Peyer's patch (tissue), 4 donors: ENCODE measurements around the gene MRPL50.

Experiments
- POLR2A ChIP-seq, 2 donors: fragments of 450-650 bp; IDR thresholded peaks; one replicate each; pipeline ENCODE4 v1.5.1; 2017; ENCODE audit warnings: antibody characterized with exemption in 2 of 2, mild to moderate bottlenecking in 2 of 2, moderate library complexity in 2 of 2
- TF ChIP-seq, protein P1 (sequence below), 6 experiments: fragments of 450-650 bp in 4 of 6; fragments of 200-600 bp in 2 of 6; sonication (generic) in 1 of 6; IDR thresholded peaks; one replicate each; pipeline ENCODE4 v1.5.1; 2017 to 2019; ENCODE audit warnings: antibody characterized with exemption in 6 of 6, mild to moderate bottlenecking in 3 of 6, moderate library complexity in 1 of 6

DNA sequence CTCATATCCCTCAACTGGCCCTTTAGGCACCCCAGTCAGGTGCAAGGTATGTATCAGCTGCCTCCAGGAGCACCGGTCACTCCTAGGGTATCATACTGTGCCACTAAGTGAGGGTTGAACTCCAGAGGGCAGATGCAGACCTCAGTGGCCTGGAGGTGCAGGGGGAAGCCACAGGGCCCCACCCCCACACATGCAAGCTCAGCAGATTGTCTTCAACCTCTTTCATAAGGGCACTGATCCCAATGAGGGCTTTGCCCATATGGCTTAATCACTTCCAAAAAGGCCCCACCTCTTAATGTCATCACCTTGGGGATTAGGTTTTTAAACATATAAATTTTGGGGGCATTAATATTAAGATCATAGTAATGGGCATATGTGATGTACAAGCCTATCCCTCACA lies 41.8 kb downstream of the MRPL50 start:
- TF ChIP-seq, protein P1, sequence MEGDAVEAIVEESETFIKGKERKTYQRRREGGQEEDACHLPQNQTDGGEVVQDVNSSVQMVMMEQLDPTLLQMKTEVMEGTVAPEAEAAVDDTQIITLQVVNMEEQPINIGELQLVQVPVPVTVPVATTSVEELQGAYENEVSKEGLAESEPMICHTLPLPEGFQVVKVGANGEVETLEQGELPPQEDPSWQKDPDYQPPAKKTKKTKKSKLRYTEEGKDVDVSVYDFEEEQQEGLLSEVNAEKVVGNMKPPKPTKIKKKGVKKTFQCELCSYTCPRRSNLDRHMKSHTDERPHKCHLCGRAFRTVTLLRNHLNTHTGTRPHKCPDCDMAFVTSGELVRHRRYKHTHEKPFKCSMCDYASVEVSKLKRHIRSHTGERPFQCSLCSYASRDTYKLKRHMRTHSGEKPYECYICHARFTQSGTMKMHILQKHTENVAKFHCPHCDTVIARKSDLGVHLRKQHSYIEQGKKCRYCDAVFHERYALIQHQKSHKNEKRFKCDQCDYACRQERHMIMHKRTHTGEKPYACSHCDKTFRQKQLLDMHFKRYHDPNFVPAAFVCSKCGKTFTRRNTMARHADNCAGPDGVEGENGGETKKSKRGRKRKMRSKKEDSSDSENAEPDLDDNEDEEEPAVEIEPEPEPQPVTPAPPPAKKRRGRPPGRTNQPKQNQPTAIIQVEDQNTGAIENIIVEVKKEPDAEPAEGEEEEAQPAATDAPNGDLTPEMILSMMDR (IDR thresholded peaks at IDR 0.05) = no peak
- TF ChIP-seq POLR2A (IDR thresholded peaks at IDR 0.05) = no peak
